ENCODE measurements around the gene EEF1AKMT1.
A peak's percentile ranks its signal among the peaks of the same experiment; 100 is the strongest.

The EEF1AKMT1 gene

DNA sequence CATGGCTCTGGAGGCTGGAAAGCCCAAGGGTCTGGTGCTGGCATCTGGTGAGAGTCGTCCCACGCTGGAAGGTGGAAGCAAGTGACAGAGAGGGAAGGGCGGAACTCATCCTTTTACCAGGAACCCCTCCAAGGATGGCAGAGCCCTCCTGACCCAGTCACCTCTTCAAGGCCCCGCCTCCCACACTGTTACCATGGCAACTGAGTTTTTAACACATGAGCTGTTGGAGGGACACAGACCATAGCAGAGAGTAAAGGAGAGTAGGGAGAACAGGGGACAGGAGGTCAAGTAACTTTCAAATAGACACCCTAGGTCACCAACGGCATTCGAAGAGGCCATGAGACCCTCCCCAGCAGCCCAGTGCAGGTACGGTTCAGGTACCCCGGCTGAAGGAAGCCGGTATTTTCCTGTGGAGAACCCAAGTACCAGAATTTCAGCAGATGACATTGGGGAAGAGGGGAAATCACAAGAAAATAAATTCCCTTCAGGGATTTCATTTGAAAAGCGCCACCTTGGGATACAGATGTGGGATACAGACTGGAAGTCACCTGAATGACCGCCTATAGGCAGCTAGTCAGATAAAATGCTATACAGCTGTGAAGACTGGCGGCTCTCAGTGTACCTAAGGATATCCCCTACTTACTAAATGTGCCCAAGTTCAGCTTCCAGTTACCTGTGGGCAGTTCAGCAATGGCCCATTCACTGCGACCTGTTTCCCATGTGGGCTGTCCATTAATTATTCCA lies 62.3 kb downstream of the EEF1AKMT1 start:
- no peak for DNase-seq (ENCODE audit: low spot score)
- TF ChIP-seq, protein P1, sequence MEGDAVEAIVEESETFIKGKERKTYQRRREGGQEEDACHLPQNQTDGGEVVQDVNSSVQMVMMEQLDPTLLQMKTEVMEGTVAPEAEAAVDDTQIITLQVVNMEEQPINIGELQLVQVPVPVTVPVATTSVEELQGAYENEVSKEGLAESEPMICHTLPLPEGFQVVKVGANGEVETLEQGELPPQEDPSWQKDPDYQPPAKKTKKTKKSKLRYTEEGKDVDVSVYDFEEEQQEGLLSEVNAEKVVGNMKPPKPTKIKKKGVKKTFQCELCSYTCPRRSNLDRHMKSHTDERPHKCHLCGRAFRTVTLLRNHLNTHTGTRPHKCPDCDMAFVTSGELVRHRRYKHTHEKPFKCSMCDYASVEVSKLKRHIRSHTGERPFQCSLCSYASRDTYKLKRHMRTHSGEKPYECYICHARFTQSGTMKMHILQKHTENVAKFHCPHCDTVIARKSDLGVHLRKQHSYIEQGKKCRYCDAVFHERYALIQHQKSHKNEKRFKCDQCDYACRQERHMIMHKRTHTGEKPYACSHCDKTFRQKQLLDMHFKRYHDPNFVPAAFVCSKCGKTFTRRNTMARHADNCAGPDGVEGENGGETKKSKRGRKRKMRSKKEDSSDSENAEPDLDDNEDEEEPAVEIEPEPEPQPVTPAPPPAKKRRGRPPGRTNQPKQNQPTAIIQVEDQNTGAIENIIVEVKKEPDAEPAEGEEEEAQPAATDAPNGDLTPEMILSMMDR (IDR thresholded peaks at IDR 0.05; ENCODE audit: extremely low read depth, missing control alignments), result no peak

DNA sequence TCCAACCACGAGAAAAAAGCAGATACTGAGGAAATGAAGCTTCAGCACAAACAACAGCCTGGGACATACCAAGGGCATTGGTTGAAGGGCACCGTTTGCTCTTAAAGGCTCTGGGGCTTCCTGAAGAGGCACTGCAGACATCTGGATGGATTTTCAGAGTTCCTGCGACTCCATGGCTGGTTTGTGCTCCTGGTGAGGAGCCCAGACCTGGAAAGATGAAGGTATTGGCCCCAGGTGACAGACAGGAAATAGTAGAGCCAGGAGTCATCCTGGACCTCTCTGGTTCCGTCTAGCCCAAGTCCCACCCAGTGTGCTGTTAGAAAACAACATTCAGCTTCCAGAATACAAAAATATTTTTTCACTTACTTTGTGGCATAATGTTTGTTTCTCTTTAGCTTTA lies 64.0 kb downstream of the EEF1AKMT1 start:
- DNase-seq (ENCODE audit: low spot score), result no peak
- TF ChIP-seq, protein P1 (IDR thresholded peaks at IDR 0.05; ENCODE audit: extremely low read depth, missing control alignments), result no peak

DNA sequence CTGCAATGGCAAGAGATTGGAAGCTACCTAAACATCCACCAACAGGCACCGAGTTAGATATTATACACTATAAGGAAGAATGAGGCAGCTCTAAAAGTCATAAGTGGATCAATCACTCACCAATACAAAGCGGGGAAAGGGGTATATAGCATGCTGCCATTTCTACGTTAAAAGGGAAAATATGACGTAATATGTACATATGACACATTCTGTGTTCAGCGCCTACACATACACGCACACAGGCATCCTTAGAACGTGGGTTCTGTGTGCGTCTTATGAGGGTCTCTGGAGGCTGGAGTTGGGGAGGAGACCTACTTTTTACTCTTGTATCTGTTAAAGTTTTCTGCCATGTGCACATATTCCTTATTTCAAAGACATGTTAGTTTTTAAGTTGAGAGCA lies 64.4 kb downstream of the EEF1AKMT1 start:
- TF ChIP-seq, protein P1 (IDR thresholded peaks at IDR 0.05; ENCODE audit: extremely low read depth, missing control alignments), result no peak
- no peak for DNase-seq (ENCODE audit: low spot score)

DNA sequence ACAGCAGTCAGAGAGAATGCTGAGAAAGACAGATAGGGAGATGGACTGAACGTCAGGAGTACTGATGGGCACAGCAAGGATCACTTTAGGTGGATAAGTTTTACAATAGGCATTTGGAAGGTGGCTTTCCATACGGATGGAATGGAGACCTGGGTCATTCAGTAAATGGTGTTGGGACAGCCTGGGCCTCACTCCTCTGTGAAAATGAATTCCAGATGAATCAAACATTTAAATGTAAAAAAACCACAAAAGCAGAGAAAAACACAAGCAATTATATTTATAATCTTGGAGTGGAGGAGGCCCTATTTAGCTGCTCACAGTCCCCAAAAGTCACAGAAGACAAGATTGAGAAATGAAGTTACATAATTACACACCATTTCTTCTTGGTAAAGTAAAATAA lies 65.5 kb downstream of the EEF1AKMT1 start:
- DNase-seq (ENCODE audit: low spot score), result no peak
- TF ChIP-seq, protein P1 (IDR thresholded peaks at IDR 0.05; ENCODE audit: extremely low read depth, missing control alignments), result no peak

DNA sequence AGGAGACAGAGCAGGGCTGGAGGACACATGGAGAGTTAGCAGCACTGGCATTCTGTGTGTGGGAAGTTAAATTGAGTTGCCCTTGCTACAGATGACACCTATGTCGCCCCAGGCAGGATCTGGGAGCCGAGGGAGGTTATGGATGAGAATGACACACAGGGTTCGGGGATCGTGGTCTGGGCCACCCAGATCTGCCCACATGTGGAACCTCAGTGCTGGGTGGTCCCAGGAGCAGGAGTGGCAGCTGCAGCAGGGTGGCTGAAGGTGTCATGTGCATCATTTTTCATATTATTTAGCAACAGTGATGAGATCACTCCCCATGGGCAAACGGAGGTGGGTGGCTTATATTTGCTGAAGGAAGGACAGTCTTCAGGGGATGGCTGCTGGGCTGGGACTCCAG lies 67.1 kb downstream of the EEF1AKMT1 start:
- DNase-seq (ENCODE audit: low spot score), result no peak
- TF ChIP-seq, protein P1 (IDR thresholded peaks at IDR 0.05; ENCODE audit: extremely low read depth, missing control alignments), result no peak

DNA sequence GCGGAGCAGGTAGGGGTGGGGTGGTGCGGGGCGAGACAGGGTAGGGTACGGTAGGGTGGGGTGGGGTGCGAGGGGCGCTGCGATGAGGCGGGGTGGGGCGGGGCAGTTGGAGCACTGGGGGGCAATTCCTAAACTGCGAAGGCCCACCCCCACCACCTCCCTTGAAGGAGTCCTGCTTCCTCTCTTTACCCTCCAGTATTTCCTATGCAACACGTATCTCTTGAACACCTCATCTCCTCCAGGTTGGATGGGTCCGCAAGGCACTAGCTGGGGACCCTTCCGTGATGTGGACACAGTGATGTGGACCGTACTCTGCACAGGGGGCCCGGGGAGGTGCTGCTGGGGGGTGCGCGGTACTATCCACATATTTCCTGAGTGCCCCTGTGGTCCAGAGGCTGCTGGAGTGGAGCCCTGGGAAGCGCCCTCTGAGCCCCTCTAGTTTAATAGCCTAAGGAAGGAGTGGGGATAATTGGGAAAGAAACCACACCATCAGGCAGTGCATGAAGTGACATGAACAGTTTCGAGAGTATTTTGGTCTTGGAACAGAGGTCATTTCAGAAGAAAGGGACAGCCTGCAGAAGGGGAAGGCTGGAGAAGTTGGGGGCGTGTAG lies 69.2 kb downstream of the EEF1AKMT1 start:
- TF ChIP-seq, protein P1 (IDR thresholded peaks at IDR 0.05; ENCODE audit: extremely low read depth, missing control alignments), result no peak

DNA sequence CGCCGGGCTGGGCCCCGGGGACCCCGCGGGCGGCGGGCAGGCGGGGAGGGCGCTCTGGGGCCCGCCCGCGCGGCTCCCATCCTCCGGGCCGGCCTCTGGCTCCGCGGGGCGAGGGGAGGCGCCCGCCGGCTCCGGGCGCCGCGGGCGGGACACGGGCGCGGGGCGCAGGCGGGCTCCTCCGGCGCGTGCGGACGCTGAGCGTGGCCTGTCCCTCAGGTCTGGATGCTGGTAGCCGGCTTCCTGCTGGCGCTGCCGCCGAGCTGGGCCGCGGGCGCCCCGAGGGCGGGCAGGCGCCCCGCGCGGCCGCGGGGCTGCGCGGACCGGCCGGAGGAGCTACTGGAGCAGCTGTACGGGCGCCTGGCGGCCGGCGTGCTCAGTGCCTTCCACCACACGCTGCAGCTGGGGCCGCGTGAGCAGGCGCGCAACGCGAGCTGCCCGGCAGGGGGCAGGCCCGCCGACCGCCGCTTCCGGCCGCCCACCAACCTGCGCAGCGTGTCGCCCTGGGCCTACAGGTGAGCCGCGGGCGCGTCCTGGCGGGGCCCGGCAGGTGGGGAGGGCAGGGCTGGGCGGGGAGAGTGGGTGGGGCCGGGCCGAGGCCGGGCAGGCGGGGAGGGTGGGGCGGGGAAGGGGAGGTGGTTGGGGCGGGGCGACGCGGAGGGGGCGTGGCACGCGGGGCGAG lies 69.8 kb downstream of the EEF1AKMT1 start:
- TF ChIP-seq, protein P1 (IDR thresholded peaks at IDR 0.05; ENCODE audit: extremely low read depth, missing control alignments), result peak; percentile 78
- peak; percentile 97 for DNase-seq (ENCODE audit: low spot score)

More for the DNA sequence above, 69.2 kb downstream of the EEF1AKMT1 start:
- no peak for DNase-seq (ENCODE audit: low spot score)
